Uterus (tissue), 2 donors: Measurements from ENCODE around the gene ATG16L2.

ENCODE experiments used
- CTCF ChIP-seq, 4 experiments: fragments of 200-600 bp in 2 of 4; fragments of 450-650 bp in 2 of 4; sonication (generic) in 2 of 4; IDR thresholded peaks; one replicate each; pipeline ENCODE4 v1.5.1; 2016 to 2019; ENCODE audit warnings: antibody characterized with exemption in 4 of 4, mild to moderate bottlenecking in 2 of 4, moderate library complexity in 1 of 4
- POLR2A ChIP-seq, 2 donors: fragments of 450-650 bp; IDR thresholded peaks; one replicate each; pipeline ENCODE4 v1.6.1; 2016; ENCODE audit warnings: antibody characterized with exemption in 2 of 2, mild to moderate bottlenecking in 1 of 2, moderate library complexity in 1 of 2

- TF ChIP-seq CTCF (IDR thresholded peaks at IDR 0.05) = no peak
- no peak for TF ChIP-seq POLR2A (IDR thresholded peaks at IDR 0.05)
These were observed 61.9 kb downstream of the ATG16L2 start for GRCh38 chr11:72876147-72876546.
